GM23248 (cell line): ENCODE results near the gene S1PR5. TPM values are rescaled to one million over a fixed set of nuclear protein-coding genes. Genes with fewer than 3 reads are reported as not detected.
"Not testable (repeated sequence)": the region's sequence is repeated elsewhere in the genome, so short reads cannot be mapped to it uniquely, and the experiment has no call there.

Experiments
- DNase-seq: peaks from one replicate; pipeline ENCODE4 v3.0.0-alpha.2; 2015
- H2AFZ ChIP-seq: fragments of 200-600 bp; sonication (generic); 2 replicates; pipeline ENCODE4 v1.6.1; 2016; ENCODE audit warnings: antibody characterized with exemption
- H3F3A ChIP-seq: fragments of 200-600 bp; sonication (generic); 2 replicates; pipeline ENCODE4 v1.6.1; 2016; ENCODE audit warnings: mild to moderate bottlenecking, antibody characterized with exemption, mixed run types; ENCODE audit not compliant: insufficient read depth
- H3K27ac ChIP-seq: fragments of 200-600 bp; sonication (generic); 2 replicates; pipeline ENCODE4 v1.5.1; 2016; ENCODE audit warnings: mild to moderate bottlenecking
- H3K27me3 ChIP-seq: fragments of 200-600 bp; sonication (generic); replicated peaks from 2 replicates; pipeline ENCODE4 v1.6.1; 2016; ENCODE audit warnings: mild to moderate bottlenecking; ENCODE audit not compliant: insufficient read depth
- H3K36me3 ChIP-seq: fragments of 200-600 bp; sonication (generic); 2 replicates; pipeline ENCODE4 v1.6.1; 2016; ENCODE audit warnings: low read depth, mild to moderate bottlenecking
- H3K4me1 ChIP-seq: fragments of 200-600 bp; sonication (generic); 2 replicates; pipeline ENCODE4 v1.6.1; 2016; ENCODE audit warnings: mild to moderate bottlenecking; ENCODE audit not compliant: insufficient read depth
- H3K4me2 ChIP-seq: fragments of 200-600 bp; sonication (generic); one replicate; pipeline ENCODE4 v1.6.1; 2016; ENCODE audit warnings: mild to moderate bottlenecking; ENCODE audit not compliant: unreplicated experiment
- H3K4me3 ChIP-seq: fragments of 200-600 bp; sonication (generic); 2 replicates; pipeline ENCODE4 v1.5.1; 2016; ENCODE audit warnings: mild to moderate bottlenecking
- H3K79me2 ChIP-seq: fragments of 200-600 bp; sonication (generic); 2 replicates; pipeline ENCODE4 v1.6.1; 2016; ENCODE audit warnings: mild to moderate bottlenecking; ENCODE audit not compliant: insufficient read depth
- H3K9ac ChIP-seq: fragments of 200-600 bp; sonication (generic); 2 replicates; pipeline ENCODE4 v1.6.1; 2016; ENCODE audit warnings: mild to moderate bottlenecking
- H3K9me2 ChIP-seq: fragments of 200-600 bp; sonication (generic); 2 replicates; pipeline ENCODE4 v1.6.1; 2016; ENCODE audit warnings: mixed run types, mild to moderate bottlenecking, moderate library complexity; ENCODE audit not compliant: insufficient read depth
- H3K9me3 ChIP-seq: fragments of 200-600 bp; sonication (generic); one replicate; pipeline ENCODE4 v1.6.1; 2017; ENCODE audit warnings: low read depth
- H4K20me1 ChIP-seq: fragments of 200-600 bp; sonication (generic); 2 replicates; pipeline ENCODE4 v1.6.0; 2016; ENCODE audit not compliant: insufficient read depth
- EZH2 ChIP-seq: fragments of 200-600 bp; sonication (generic); IDR thresholded peaks from 2 replicates; pipeline ENCODE4 v1.6.1; 2018; ENCODE audit warnings: antibody characterized with exemption, mild to moderate bottlenecking; ENCODE audit not compliant: insufficient read depth, poor library complexity, severe bottlenecking
- EZH2phosphoT487 ChIP-seq: fragments of 200-600 bp; sonication (generic); IDR thresholded peaks from 2 replicates; pipeline ENCODE4 v1.6.1; 2018; ENCODE audit warnings: antibody characterized with exemption, moderate library complexity, mild to moderate bottlenecking, low read depth; ENCODE audit not compliant: insufficient read depth
- WGBS, 2 experiments: methylation state at CpG; one replicate each; pipeline ENCODE4 v1.1.6; 2015 to 2017; ENCODE audit warnings: low lambda C conversion rate in 2 of 2, low coverage in 1 of 2; ENCODE audit errors: missing lambda C conversion rate in 2 of 2; 5-methylcytosine and 5-hydroxymethylcytosine counted together
- in situ Hi-C: fragments of 300-500 bp; cut with MboI; formaldehyde crosslinking; loops from 2 replicates; pipeline ENCODE4 v1.15.0; 2020
- polyA plus RNA-seq: library from polyadenylated mRNA; unstranded; fragments of >200 nt; fragmentation: Nextera tagmentation; extraction: Ambion mirVana; gene quantifications from 2 replicates; pipeline ENCODE4 v1.2.1, GENCODE V29; 2016
- total RNA-seq: library from RNA; depleted of rRNA; stranded (reverse); fragments of >200 nt; shearing (Covaris generic); gene quantifications from 2 replicates; pipeline ENCODE4 v1.2.3, GENCODE V29; 2014

Gene S1PR5
- total and polyA plus RNA-seq, 2 experiments from 2014 or later: 1.6 to 1.8 TPM

GRCh38 chr19:10532457-10532856 is 15.2 kb upstream of the S1PR5 start:
- H3K4me1 ChIP-seq: peaks cover 4% of the 10 kb centered on the region; the same call in 1 of the 2 replicates
- no peak overlapping the region for H2AFZ ChIP-seq
- H3K4me3 ChIP-seq: no peak overlapping the region
- H3K9me3 ChIP-seq: no peaks in the 10 kb centered on the region
- H3K79me2 ChIP-seq: no peaks in the 10 kb centered on the region
- DNase-seq: no peak
- H3K9me2 ChIP-seq: no peaks in the 10 kb centered on the region
- H3K27ac ChIP-seq: no peak overlapping the region
- H3K9ac ChIP-seq: no peak overlapping the region
- H3K36me3 ChIP-seq: no peaks in the 10 kb centered on the region
- 0 out of 2 replicates have a peak, but pooled peaks cover 5% of the 10 kb centered on the region for H3F3A ChIP-seq
- peaks cover 8% of the 10 kb centered on the region; the same call in 1 of the 2 replicates for H3K27me3 ChIP-seq
- TF ChIP-seq EZH2 (no peak), EZH2phosphoT487 (no peak)
- 29 to 57% methylated on average over 1 of the region's 1 CpG for WGBS, 2 experiments
- H4K20me1 ChIP-seq: no peaks in the 10 kb centered on the region
- no peak overlapping the region for H3K4me2 ChIP-seq
- in situ Hi-C loops: no loop called here

- H3K9me2 ChIP-seq, H3K36me3 ChIP-seq, H3K4me1 ChIP-seq, H3K27me3 ChIP-seq, H3K9ac ChIP-seq, H3K9me3 ChIP-seq, in situ Hi-C loops, H3K27ac ChIP-seq, H3F3A ChIP-seq, H3K79me2 ChIP-seq, DNase-seq, H4K20me1 ChIP-seq, H3K4me2 ChIP-seq, H2AFZ ChIP-seq, H3K4me3 ChIP-seq: not testable (repeated sequence)
- 77 to 79% methylated on average over 8 of the region's 8 CpGs for WGBS, 2 experiments
These were observed 9.6 kb upstream of the S1PR5 start for GRCh38 chr19:10526887-10527286.

GRCh38 chr19:10525636-10526035 is 8.4 kb upstream of the S1PR5 start:
- in situ Hi-C loops: no loop called here
- H3K9me3 ChIP-seq: no peaks in the 10 kb centered on the region
- no peaks in the 10 kb centered on the region for H4K20me1 ChIP-seq
- H3K4me2 ChIP-seq: no peak overlapping the region
- no peak overlapping the region for H3K9ac ChIP-seq
- 91 to 93% methylated on average over 7 of the region's 7 CpGs for WGBS, 2 experiments
- H3K27ac ChIP-seq: no peak overlapping the region
- no peak overlapping the region for H2AFZ ChIP-seq
- 0 out of 2 replicates have a peak, but pooled peaks cover 3% of the 10 kb centered on the region for H3K27me3 ChIP-seq
- H3F3A ChIP-seq: no peaks in the 10 kb centered on the region
- TF ChIP-seq EZH2: no peak
- TF ChIP-seq EZH2phosphoT487: no peak
- no peaks in the 10 kb centered on the region for H3K36me3 ChIP-seq
- H3K4me3 ChIP-seq: no peak overlapping the region
- H3K4me1 ChIP-seq: no peaks in the 10 kb centered on the region
- no peak for DNase-seq
- no peaks in the 10 kb centered on the region for H3K79me2 ChIP-seq
- H3K9me2 ChIP-seq: no peaks in the 10 kb centered on the region

GRCh38 chr19:10523135-10523636 is 5.9 kb upstream of the S1PR5 start:
- H3K27ac ChIP-seq: no peak overlapping the region
- DNase-seq: no peak
- H4K20me1 ChIP-seq: no peaks in the 10 kb centered on the region
- H3K4me1 ChIP-seq: no peaks in the 10 kb centered on the region
- H3K36me3 ChIP-seq: no peaks in the 10 kb centered on the region
- TF ChIP-seq EZH2: no peak
- TF ChIP-seq EZH2phosphoT487: no peak
- no peak overlapping the region for H3K4me3 ChIP-seq
- H3K9me3 ChIP-seq: no peaks in the 10 kb centered on the region
- no peaks in the 10 kb centered on the region for H3K9me2 ChIP-seq
- in situ Hi-C loops: no loop called here
- WGBS, 2 experiments: 41 to 51% methylated on average over 3 of the region's 3 CpGs
- no peak overlapping the region for H3K9ac ChIP-seq
- H3K27me3 ChIP-seq: peaks cover 3% of the 10 kb centered on the region; the same call in 1 of the 2 replicates
- H3K4me2 ChIP-seq: no peak overlapping the region
- no peak overlapping the region for H2AFZ ChIP-seq
- H3K79me2 ChIP-seq: no peaks in the 10 kb centered on the region
- H3F3A ChIP-seq: no peaks in the 10 kb centered on the region

DNA sequence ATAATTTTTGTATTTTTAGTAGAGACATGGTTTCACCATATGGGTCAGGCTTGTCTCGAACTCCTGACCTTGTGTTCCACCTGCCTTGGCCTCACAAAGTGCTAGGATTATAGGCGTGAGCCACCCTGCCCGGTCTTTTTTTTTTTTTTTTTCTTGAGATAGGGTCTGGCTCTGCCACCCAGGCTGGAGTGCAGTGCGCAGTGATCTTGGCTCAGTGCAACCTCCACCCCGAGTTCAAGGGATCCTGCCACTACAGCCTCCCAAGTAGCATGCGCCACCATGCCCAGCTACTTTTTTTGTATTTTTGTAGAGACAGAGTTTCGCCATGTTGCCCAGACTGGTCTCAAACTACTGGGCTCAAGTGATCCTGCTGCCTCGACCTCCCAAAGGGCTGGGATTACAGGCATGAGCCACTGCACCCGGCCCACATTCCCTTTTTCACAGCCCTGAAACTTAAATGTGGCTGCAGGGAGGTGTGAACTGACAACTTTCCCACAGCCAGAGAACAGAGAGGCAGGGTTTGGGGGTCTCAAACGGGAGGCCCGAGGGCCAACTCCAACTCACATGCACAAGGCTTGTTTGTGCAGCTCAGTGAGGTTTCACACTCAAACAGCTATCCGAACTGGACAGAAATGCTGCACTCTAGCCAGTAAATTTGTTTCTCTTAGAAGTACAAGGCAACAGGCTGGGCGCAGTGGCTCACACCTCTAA is 4.4 kb upstream of the S1PR5 start:
- 78% methylated on average over 12 to 13 of the region's 13 CpGs for WGBS, 2 experiments
- Histone ChIP-seq H3K79me2 (no peaks in the 10 kb centered on the region), H3K9me3 (no peaks in the 10 kb centered on the region), H3K4me2 (no peak overlapping the region), H3K36me3 (no peaks in the 10 kb centered on the region), H4K20me1 (no peaks in the 10 kb centered on the region), H3K27ac (no peak overlapping the region), H3K9ac (no peak overlapping the region), H2AFZ (no peak overlapping the region), H3K27me3 (peaks cover 3% of the 10 kb centered on the region; the same call in 1 of the 2 replicates), H3K9me2 (no peaks in the 10 kb centered on the region), H3F3A (no peaks in the 10 kb centered on the region), H3K4me1 (no peaks in the 10 kb centered on the region), H3K4me3 (no peak overlapping the region)
- TF ChIP-seq EZH2phosphoT487 (no peak), EZH2 (no peak)
- no peak for DNase-seq
- in situ Hi-C loops: no loop called here
